ENCODE measurements around the gene ZNF600.
"Not testable (repeated sequence)": the region's sequence is repeated elsewhere in the genome, so short reads cannot be mapped to it uniquely, and the experiment has no call there.

The ZNF600 gene

DNA sequence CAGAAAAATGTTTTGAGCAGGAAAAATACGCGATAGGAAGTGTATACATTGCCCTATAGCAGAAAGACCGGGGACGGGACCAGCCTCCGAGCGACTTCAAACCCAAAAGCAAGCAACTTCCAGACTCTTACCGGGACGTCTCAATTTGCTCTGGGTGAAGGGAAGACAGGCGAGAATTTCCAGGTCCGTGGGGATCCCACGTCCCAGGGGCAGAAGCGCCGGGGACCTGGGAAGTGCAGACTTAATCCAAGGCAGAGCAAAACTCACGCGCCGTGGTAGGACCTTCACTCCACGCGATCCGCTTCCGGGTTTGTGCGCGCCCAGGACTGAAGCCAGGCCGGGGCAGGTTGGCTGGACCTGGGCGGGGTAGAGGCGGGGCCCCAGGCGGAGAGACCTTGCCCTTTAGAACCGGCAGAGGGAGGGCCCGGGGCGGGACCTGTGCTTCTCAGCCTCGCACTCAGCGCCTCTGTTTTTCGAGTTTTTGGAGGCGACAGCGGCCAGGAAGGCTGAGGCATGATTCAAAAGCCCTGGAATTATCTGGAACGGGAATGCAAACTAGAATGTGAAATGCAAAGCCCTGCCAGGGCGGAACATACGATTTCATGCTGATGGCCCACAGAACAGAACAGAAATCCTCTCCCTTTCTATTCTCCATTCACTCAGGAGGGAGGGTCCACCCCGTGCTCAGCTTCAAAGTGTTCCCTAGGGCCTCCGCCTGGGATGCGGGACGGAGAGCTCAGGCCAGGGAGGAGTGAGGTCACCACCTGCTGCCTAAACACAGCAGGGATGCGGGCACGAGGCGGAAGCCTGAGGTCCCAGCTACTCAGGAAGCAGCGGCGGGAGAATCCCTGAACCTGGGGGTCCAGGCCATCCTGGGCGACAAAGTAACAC is at the start of gene ZNF600:
Gene ZNF600, minus strand, starts transcription at position 328 of the 891 bp plus-strand sequence. CDS start 7,903 bp downstream, outside the sequence.
- DNase-seq (ENCODE audit: low read depth, low spot score), result peak; percentile 94

DNA sequence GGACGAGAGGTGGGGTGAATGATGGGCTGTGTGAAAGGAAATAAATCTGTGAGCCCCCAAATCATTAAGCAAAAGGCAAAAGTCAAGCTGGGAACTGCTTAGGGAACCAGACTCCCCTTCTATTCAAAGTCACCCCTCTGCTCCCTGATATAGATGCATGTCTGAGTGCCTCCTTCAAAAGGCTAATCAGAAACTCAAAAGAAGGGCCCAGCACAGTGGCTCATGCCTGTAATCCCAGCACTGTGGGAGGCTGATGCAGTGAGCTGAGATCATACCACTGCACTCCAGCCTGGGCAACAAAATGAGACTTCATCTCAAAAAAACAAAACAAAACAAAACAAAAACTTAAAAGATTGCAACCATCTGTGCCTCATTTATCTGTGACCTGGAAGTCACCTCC is 47.7 kb upstream of the ZNF600 start:
- not testable (repeated sequence) for DNase-seq (ENCODE audit: low read depth, low spot score)

- not testable (repeated sequence) for DNase-seq (ENCODE audit: low read depth, low spot score)
Measured at GRCh38 chr19:52833541-52833940, 47.0 kb upstream of the ZNF600 start.

GRCh38 chr19:52829866-52830265 is 43.3 kb upstream of the ZNF600 start:
- not testable (repeated sequence) for DNase-seq (ENCODE audit: low read depth, low spot score)

DNA sequence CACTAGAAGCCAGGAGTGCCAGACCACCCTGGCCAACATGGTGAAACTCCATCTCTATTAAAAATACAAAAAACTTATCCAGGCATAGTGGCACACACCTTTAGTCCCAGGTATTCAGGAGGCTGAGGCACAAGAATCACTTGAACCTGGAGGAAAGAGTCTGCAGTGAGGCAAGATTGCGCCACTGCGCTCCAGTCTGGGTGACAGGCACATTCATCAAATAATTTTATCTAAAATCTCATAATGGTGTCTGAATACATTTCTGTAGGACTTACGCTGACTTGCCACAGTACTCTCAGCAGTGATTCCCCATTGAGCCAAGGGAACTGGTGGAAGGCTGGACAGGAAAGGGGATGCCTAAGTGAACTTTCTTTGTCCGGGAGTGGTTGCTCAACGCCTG is 39.2 kb upstream of the ZNF600 start:
- DNase-seq (ENCODE audit: low read depth, low spot score), result no peak

- no peak for DNase-seq (ENCODE audit: low read depth, low spot score)
Measured at GRCh38 chr19:52823676-52824075, 37.1 kb upstream of the ZNF600 start.

DNA sequence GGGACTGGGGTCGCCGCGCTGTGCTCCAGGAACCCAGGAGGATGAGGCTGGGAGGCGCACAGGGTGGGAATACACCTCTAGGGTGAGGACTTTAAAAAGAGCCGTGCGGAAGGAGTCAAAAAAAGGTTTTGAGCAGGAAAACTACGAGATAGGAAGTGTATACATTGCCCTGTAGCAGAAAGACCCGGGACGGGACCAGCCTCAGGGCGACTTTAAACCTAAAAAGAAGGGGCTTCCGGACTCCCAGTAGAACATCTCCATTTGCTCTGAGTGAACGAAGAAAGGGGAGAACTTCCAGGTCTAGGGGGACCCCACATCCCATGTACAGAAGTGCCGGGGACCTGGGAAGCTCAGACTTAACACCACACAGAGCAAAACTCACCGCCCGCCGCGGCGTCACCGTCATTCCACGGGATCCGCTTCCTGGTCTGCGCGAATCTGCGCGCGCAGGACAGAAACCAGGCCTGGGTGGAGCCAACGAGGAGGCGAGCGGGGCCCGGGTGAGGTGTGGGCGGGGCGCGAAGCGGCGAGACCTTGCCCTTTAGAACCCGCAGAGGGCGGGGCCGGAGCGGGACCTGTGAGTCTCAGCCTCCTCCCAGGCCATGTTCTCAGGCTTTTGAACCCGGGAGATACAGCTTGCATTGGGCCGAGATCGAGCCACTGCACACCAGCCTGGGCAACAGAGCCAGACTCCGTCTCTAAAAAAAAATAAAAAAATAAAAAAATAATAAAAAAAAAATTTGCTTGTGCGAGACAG is 34.8 kb upstream of the ZNF600 start, which contains the start of gene ZNF28:
Gene ZNF28, minus strand, starts transcription at position 430 of the 757 bp plus-strand sequence. CDS start 3,675 bp downstream, outside the sequence.
- peak; percentile 73 for DNase-seq (ENCODE audit: low read depth, low spot score)

DNA sequence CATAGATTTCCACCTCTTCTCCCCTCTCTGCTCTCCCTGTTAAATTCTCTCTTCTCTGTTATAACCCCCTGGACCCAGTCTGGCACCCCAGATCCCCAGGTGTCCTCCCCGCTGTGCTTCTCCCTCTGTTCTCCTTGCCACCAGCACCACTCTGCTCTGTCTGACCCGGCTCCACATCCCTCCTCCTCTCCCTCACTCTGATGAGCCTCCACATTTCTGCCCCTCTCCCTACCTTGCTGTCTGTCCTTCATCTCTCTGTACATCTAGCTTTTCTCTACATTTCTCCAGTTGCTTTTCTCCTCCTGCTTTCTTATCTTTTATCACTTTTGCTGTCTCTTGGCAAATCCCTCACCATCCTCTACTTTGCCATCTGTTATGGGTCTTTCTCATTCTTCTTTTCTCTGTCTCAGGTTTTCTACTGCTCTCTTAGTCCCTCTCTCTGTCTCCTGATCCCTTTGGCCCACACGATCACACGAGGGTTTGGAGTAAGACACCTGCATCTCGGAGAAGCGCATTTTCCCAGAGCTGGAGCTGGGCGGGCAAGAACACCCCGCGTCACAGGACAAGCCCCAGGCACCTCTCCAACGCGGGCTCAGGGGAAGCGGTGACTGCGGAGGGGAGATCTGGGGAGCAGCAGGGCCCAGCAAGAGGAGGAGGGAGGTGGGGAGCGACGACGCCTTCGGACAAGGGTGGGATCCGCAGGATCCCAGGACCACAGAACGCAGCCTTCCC is 34.0 kb upstream of the ZNF600 start:
- DNase-seq (ENCODE audit: low read depth, low spot score), result peak; percentile 44

- no peak for DNase-seq (ENCODE audit: low read depth, low spot score)
Measured at GRCh38 chr19:52809801-52810200, 23.2 kb upstream of the ZNF600 start.

- not testable (repeated sequence) for DNase-seq (ENCODE audit: low read depth, low spot score)
Measured at GRCh38 chr19:52799950-52800640, 13.5 kb upstream of the ZNF600 start.

DNA sequence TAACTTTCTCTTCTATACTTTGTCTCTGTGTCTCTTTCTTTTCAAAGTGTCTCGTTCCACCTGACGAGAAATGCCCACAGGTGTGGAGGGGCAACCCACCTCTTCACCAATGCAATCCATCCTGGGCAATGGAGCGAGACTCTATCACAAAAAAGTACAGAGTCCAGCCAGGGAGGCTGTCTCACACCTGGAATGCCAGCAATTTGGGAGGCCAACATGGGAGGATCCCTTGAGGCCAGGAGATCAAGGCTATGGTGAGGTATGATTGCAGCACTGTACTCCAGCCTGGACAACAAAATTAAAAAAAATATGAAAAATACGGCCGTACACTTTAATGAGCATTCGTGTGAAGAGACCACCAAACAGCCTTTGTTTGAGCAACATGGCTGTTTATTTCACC is 2.8 kb upstream of the ZNF600 start:
- DNase-seq (ENCODE audit: low read depth, low spot score), result no peak

DNA sequence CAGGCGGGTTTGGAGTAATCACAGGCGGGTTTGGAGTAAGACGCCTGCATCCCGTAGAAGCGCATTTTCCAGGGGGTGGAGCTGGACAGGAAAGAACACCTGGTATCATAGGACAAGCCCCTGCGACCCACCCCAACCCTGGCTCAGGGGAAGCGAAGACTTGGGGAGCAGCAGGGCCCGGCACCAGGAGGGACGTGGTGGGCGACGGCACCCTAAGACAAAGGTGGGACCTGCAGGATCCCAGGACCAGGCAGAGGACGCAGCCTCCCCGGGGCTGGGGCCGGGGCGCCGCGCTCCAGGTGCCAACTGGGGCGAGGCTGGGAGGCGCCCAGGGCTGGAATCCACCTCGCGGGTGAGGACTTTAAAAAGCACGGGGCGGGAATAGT is 520 bp downstream of the ZNF600 start:
- DNase-seq (ENCODE audit: low read depth, low spot score), result peak; percentile 42

DNA sequence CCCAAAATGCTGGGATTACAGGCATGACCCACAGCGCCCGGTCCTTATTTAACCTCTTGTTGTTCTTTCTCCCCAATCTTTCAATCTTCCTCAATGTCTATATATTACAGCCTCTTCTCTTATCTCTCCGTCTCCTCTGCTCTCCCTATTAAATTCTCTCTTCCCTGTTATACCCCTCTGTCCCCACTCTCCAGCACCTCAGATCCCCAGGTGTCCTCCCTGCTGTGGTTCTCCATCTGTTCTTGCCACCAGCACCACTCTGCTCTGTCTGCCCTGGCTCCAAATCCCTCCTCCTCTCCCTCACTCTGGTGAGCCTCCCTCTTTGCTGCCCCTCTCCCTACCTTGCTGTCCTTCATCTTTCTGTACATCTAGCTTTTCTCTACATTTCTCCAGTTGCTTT is 1.1 kb downstream of the ZNF600 start:
- no peak for DNase-seq (ENCODE audit: low read depth, low spot score)

DNA sequence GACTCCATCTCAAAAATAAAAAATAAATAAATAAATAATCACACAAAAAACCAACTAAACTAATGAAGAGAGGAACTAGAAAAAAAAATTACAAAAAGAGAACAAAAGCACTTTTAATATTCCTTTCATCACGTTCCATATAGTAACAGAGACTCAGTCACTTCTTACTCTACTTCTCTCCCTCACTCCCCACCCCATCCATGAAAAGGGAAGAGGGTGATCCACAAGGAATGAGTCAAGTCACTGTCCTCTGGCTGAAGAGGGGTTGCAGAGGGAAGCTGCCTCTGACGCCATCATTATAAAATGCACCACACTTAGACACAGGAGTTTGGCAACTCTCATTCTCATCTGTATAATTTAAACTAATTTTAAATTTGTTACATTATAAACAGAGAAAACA is 3.7 kb downstream of the ZNF600 start:
- DNase-seq (ENCODE audit: low read depth, low spot score), result not testable (repeated sequence)

GRCh38 chr19:52778811-52779210 is 7.8 kb downstream of the ZNF600 start:
- DNase-seq (ENCODE audit: low read depth, low spot score), result no peak

DNA sequence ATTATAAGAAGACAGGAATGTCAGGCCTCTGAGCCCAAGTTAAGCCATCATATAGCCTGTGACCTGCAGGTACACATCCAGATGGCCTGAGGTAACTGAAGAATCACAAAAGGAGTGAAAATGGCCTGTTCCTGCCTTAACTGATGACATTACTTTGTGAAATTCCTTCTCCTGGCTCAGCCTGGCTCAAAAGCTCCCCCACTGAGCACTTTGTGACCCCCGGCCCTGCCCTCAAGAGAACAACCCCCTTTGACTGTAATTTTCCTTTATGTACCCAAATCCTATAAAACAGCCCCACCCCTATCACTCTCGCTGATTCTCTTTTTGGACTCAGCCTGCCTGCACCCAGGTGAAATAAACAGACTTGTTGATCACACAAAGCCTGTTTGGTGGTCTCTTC is 30.1 kb downstream of the ZNF600 start:
- DNase-seq (ENCODE audit: low read depth, low spot score), result not testable (repeated sequence)

- DNase-seq (ENCODE audit: low read depth, low spot score), result no peak
Measured at GRCh38 chr19:52749780-52750179, 36.8 kb downstream of the ZNF600 start.

GRCh38 chr19:52748336-52748950 is 38.1 kb downstream of the ZNF600 start:
- DNase-seq (ENCODE audit: low read depth, low spot score), result peak; percentile 52

DNA sequence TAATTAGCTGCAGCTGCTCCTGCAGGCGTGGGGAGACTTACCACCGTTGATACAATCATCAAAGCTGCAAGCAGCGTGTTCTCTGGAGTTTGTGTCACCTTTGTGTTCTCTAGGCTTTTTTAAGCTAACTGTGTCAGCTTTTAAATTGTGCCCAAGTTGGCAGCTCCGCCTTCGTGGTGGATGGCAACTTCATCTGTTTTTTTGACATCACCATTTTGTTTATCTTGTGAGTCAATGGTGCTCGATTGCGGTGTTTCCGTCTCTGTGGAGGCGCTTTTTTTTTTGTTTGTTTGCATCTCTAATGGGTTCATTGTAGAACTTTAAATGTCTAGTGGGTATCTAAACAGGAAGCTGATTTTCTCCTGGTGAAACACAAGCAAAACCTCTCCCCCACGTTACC is 40.7 kb downstream of the ZNF600 start:
- not testable (repeated sequence) for DNase-seq (ENCODE audit: low read depth, low spot score)

DNA sequence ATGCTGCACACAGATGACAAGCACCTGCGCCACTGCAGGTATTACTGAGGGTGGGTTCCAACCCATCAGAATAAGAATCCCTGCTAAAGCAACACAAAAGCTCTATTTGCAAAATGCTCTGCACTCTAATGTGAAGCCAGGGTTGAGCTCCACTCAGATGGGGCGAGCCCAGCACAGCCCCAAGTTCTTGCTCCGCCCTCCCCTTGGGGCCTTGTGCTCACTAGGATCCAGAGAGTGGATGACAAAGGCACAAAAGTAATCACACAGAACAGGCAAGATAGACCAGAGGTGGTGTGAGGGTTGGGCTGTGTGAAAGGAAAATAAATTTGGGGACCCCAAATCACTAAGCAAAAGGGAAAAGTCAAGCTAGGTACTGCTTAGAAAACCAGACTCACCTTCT is 43.5 kb downstream of the ZNF600 start:
- DNase-seq (ENCODE audit: low read depth, low spot score), result no peak

GRCh38 chr19:52742516-52742915 is 44.1 kb downstream of the ZNF600 start:
- no peak for DNase-seq (ENCODE audit: low read depth, low spot score)

All from ELF-1 (cell line).